Stimulated activated CD8-positive, alpha-beta memory T cell treated with anti-CD3 and anti-CD28 coated beads, Interleukin-4, amount 100 ng/mL, for 4 hours (primary cell): ENCODE data around the gene TMEM87A.

Source experiments
- DNase-seq, 2 donors: peaks; one replicate each; pipeline ENCODE4 v3.0.0-alpha.2; 2020; ENCODE audit warnings: low read depth in 2 of 2, low spot score in 1 of 2

The TMEM87A gene

GRCh38 chr15:42166225-42166940 is 106.8 kb downstream of the TMEM87A start:
- no peak for DNase-seq

GRCh38 chr15:42165106-42165505 is 108.1 kb downstream of the TMEM87A start:
- no peak for DNase-seq

GRCh38 chr15:42163947-42164550 is 109.2 kb downstream of the TMEM87A start:
- DNase-seq: no peak

GRCh38 chr15:42163291-42163690 is 109.9 kb downstream of the TMEM87A start:
- DNase-seq: no peak
